ENCODE data around the gene MTMR3.

GRCh38 chr22:29998627-29999384 lies 115.8 kb downstream of the MTMR3 start:
- TF ChIP-seq, protein P1, sequence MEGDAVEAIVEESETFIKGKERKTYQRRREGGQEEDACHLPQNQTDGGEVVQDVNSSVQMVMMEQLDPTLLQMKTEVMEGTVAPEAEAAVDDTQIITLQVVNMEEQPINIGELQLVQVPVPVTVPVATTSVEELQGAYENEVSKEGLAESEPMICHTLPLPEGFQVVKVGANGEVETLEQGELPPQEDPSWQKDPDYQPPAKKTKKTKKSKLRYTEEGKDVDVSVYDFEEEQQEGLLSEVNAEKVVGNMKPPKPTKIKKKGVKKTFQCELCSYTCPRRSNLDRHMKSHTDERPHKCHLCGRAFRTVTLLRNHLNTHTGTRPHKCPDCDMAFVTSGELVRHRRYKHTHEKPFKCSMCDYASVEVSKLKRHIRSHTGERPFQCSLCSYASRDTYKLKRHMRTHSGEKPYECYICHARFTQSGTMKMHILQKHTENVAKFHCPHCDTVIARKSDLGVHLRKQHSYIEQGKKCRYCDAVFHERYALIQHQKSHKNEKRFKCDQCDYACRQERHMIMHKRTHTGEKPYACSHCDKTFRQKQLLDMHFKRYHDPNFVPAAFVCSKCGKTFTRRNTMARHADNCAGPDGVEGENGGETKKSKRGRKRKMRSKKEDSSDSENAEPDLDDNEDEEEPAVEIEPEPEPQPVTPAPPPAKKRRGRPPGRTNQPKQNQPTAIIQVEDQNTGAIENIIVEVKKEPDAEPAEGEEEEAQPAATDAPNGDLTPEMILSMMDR (IDR thresholded peaks at IDR 0.05), result no peak
- no peak for TF ChIP-seq POLR2A (IDR thresholded peaks at IDR 0.05)
